Measurements from ENCODE around the gene SPCS2. TPM values are rescaled to one million over a fixed set of nuclear protein-coding genes. Genes with fewer than 3 reads are reported as not detected.

SPCS2 gene
- total RNA-seq, 1 donor from 2014 or later, result 129 TPM

DNA sequence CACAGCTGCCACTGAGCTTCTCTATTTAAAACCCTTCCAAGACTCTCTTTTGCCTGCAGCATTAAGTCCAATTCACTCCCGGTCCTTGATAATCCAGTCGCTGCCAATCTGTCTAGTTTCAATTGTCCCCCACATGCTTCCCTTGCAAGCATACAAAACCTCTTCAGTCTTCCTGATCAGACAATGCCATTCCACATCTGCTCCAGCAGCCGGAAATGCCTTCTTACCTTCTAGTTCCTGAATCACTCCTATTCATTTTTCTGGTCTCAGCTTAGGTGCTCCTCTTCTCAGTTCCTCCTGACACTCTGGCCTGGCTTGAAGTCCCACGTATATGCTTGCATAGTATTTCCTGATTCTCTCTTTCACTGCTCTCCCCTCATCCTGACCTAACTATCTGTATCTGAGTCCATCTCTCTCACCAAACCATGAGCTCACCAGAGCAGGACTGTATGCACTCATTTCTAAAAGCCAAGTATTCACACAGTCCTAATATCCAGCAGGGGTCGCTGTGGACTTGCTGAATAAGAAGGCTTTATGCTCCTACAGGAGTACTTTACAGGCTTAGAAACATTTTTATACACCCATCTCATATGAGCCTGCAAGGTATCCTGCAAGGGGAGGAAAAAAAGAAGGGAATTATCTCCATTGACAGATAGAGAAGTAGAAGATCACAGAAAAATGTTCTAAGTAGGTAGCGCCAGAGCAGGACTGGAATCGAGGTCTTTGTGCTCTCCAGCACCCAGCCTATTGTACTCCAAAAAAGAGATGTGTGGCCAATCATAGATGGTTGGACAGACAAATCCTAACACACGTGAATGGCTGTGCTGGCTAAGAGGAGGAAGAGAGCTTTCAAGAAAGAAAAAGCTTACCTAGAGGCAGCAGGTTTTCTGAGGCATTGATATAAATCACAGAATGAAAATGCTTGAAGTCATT is 19.4 kb upstream of the SPCS2 start:
- DNase-seq (no peak), ATAC-seq (ENCODE audit: low read depth) (peak; percentile 72)
- TF ChIP-seq, protein P1, sequence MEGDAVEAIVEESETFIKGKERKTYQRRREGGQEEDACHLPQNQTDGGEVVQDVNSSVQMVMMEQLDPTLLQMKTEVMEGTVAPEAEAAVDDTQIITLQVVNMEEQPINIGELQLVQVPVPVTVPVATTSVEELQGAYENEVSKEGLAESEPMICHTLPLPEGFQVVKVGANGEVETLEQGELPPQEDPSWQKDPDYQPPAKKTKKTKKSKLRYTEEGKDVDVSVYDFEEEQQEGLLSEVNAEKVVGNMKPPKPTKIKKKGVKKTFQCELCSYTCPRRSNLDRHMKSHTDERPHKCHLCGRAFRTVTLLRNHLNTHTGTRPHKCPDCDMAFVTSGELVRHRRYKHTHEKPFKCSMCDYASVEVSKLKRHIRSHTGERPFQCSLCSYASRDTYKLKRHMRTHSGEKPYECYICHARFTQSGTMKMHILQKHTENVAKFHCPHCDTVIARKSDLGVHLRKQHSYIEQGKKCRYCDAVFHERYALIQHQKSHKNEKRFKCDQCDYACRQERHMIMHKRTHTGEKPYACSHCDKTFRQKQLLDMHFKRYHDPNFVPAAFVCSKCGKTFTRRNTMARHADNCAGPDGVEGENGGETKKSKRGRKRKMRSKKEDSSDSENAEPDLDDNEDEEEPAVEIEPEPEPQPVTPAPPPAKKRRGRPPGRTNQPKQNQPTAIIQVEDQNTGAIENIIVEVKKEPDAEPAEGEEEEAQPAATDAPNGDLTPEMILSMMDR (IDR thresholded peaks at IDR 0.05), result peak; percentile 65
- Mint-ChIP-seq H3K4me1 (no peaks in the 10 kb centered on the region), H3K36me3 (ENCODE audit: low read depth) (peaks cover 47% of the 10 kb centered on the region), H3K9me3 (no peaks in the 10 kb centered on the region), H3K27me3 (no peaks in the 10 kb centered on the region), H3K4me3 (no peak overlapping the region), H3K27ac (no peak overlapping the region)
- intact Hi-C loops (cut with micrococcal nuclease), result loop anchor here (1.0 to 5.0 kb wide), 5 partner anchors 103 to 453 kb away; no protein-coding TSS in a partner anchor
- ChIA-PET CTCF (interaction anchor here (0.6 to 5.2 kb wide), 26 partner anchors 9 to 345 kb away, joined by 3 to 55 read pairs (median 4); partner anchors contain the start of genes NEU3 and TPBGL), POLR2A (interaction anchor here (1.3 kb wide), 1 partner anchor 20 kb away, joined by 4 read pairs; the partner anchor contains the start of genes SPCS2 and XRRA1)

DNA sequence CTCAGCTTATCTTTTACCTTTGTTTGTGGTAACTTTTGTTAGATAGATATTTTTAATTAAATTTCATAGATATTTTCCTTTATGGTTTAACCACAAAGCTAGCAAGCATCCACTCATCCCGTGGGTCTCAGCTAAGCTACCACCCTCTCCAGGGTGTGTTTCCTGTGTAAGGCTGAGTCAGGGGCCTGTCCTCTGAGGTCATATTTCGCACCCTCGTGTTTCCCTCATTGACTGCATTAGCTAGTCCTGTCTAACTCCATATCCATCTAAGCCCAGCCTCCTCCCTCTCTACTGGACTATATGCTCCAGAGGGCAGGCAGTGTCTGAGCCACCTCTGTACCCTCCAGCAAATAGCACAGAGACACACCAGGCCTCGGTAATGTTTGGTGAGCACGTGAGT is 16.9 kb upstream of the SPCS2 start:
- ChIA-PET CTCF (interaction anchor here (0.8 to 5.2 kb wide), 5 partner anchors 83 to 316 kb away, joined by 3 to 55 read pairs (median 3); no protein-coding TSS in a partner anchor), POLR2A (no interaction called here)
- Mint-ChIP-seq H3K4me3 (no peak overlapping the region), H3K36me3 (ENCODE audit: low read depth) (peaks cover 52% of the 10 kb centered on the region), H3K4me1 (no peaks in the 10 kb centered on the region), H3K27ac (no peak overlapping the region), H3K27me3 (no peaks in the 10 kb centered on the region), H3K9me3 (no peaks in the 10 kb centered on the region)
- intact Hi-C loops (cut with micrococcal nuclease), result no loop called here
- DNase-seq (no peak), ATAC-seq (ENCODE audit: low read depth) (no peak)
- TF ChIP-seq, protein P1 (IDR thresholded peaks at IDR 0.05), result no peak

DNA sequence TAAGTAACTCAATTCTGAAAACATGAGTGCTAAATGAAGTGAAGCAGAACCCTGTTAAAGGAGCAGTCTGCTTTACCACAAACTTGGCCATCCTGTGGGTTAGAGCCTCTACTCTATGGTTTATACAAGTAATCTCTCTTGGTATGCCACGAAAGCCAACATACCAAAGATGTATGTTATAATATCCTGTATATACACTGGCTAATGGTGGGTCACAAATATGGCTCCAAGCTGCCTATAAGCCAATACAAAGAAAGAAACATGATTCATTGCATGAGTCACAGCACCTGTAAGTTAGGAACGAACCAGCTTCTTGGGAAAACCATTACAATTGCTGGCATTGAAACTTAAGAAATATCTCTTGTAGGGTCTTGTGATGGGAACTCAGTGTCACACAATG is 16.3 kb upstream of the SPCS2 start:
- H3K27ac Mint-ChIP-seq, result no peak overlapping the region
- intact Hi-C loops (cut with micrococcal nuclease), result no loop called here
- H3K4me3 Mint-ChIP-seq, result no peak overlapping the region
- DNase-seq (no peak), ATAC-seq (ENCODE audit: low read depth) (no peak)
- H3K9me3 Mint-ChIP-seq, result no peaks in the 10 kb centered on the region
- CTCF ChIA-PET, result interaction anchor here (1.6 to 5.2 kb wide), 2 partner anchors 100 to 272 kb away, joined by 4 to 55 read pairs; no protein-coding TSS in a partner anchor
- peaks cover 56% of the 10 kb centered on the region for H3K36me3 Mint-ChIP-seq (ENCODE audit: low read depth)
- H3K27me3 Mint-ChIP-seq, result no peaks in the 10 kb centered on the region
- TF ChIP-seq, protein P1 (IDR thresholded peaks at IDR 0.05), result no peak
- POLR2A ChIA-PET, result no interaction called here
- H3K4me1 Mint-ChIP-seq, result no peaks in the 10 kb centered on the region

DNA sequence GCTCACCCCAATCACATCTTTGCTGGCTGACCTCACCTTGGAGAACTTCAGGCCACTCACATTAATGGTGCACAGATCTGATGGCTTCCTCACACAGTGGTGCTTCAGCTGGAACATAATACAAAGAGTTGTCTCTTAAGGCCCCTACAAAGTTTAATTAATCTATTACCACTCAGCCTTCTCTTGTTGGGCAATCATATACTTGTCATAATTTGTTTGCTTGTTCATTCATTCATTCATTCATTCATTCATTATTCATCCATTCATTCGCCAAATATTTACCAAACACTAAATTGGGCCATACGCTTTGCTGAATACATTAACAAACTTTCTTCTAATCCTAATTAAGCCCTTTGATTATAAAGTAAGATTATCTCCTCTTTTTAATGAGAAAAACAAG is 15.3 kb upstream of the SPCS2 start:
- TF ChIP-seq, protein P1 (IDR thresholded peaks at IDR 0.05), result no peak
- no peaks in the 10 kb centered on the region for H3K9me3 Mint-ChIP-seq
- H3K36me3 Mint-ChIP-seq (ENCODE audit: low read depth), result peaks cover 64% of the 10 kb centered on the region
- H3K4me3 Mint-ChIP-seq, result no peak overlapping the region
- no peak for DNase-seq
- ChIA-PET CTCF (no interaction called here), POLR2A (no interaction called here)
- ATAC-seq (ENCODE audit: low read depth), result no peak
- intact Hi-C loops (cut with micrococcal nuclease), result no loop called here
- H3K4me1 Mint-ChIP-seq, result no peaks in the 10 kb centered on the region
- H3K27me3 Mint-ChIP-seq, result no peaks in the 10 kb centered on the region
- no peak overlapping the region for H3K27ac Mint-ChIP-seq

DNA sequence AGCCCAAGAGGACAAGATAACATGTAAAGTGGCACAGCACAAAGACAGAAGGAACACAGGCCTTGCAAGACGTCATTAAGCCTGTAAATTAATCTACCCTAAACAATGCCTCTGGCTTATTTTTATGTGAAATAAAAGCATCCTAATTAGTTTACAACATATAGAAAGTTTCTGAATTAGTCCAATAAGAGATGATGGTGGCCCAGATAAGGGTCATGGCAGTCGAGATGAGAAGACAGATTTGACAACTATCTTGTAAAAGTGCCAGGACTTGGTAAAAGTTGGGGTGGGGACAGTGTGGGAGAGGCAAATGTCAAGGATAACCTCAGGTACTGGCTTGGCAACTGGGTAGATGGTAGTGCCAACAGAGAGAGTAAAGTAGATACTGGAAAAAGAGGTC is 13.8 kb upstream of the SPCS2 start:
- ChIA-PET CTCF (no interaction called here), POLR2A (no interaction called here)
- Mint-ChIP-seq H3K9me3 (no peaks in the 10 kb centered on the region), H3K36me3 (ENCODE audit: low read depth) (peaks cover 77% of the 10 kb centered on the region), H3K27me3 (no peaks in the 10 kb centered on the region), H3K4me1 (no peaks in the 10 kb centered on the region), H3K27ac (no peak overlapping the region), H3K4me3 (no peak overlapping the region)
- intact Hi-C loops (cut with micrococcal nuclease), result no loop called here
- TF ChIP-seq, protein P1 (IDR thresholded peaks at IDR 0.05), result no peak
- ATAC-seq (ENCODE audit: low read depth) (no peak), DNase-seq (no peak)
